ENCODE measurements around the gene PEX14.

Gene PEX14

DNA sequence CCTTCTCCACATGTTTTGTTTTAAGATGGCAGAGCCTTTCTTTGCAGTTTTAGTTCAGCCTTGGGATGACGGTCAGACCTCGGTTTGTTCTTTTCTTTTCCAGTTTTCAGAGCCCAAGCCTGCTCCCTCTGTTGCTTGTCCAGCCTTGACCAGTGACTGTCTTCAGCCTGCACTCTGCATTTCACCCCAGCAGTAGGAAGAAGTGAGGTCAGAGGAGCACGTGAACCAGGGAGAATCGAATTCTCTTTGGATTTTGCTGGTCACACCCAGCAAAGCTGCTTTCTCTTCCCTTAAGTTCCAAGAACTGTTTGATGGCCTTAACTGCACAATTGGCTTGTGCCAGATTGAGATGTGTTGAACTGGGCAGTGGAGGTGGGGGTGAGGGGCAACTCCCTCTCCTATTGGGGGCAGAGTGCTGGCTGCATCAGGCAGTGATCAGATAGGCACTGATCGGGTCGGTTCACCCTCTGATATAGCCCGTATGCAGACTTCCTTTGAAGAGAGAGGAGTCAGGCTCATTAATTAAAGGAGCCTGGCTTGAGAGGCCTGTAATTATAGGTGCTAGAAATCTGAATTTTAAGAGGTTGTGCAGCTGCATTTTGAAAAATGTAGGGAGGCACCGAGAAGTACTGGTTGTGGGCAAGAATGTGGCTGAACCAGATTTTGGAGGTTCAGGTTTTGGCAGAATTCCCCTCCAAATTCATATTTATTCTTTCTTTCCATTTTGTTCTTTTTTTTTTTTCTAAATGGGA lies 42.4 kb downstream of the PEX14 start:
- Mint-ChIP-seq H3K4me3 (no peak overlapping the region), H3K36me3 (peaks cover 32% of the 10 kb centered on the region), H3K9me3 (no peaks in the 10 kb centered on the region), H3K27me3 (no peaks in the 10 kb centered on the region), H3K27ac (peak overlapping the region; percentile 12), H3K4me1 (peaks cover 67% of the 10 kb centered on the region)
- no peak for ATAC-seq

DNA sequence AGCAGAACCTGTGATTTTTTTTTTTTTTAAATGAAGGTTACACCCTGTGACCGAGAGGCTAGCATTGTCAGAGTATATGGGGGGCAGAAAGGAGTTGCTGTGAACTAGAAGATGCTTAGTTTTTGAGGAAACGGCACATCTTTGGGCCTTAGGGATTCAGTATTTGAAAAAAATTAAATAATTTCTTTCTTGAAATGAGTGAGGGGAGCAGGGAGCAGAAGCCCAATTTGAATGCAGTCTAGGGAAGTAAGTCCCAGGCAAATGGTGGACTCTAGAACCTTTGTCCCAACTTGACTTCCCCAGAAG lies 42.9 kb downstream of the PEX14 start:
- Mint-ChIP-seq H3K27me3 (no peaks in the 10 kb centered on the region), H3K9me3 (no peaks in the 10 kb centered on the region), H3K4me3 (no peak overlapping the region), H3K4me1 (peaks cover 68% of the 10 kb centered on the region), H3K36me3 (peaks cover 32% of the 10 kb centered on the region), H3K27ac (peak overlapping the region; percentile 12)
- peak; percentile 58 for ATAC-seq

DNA sequence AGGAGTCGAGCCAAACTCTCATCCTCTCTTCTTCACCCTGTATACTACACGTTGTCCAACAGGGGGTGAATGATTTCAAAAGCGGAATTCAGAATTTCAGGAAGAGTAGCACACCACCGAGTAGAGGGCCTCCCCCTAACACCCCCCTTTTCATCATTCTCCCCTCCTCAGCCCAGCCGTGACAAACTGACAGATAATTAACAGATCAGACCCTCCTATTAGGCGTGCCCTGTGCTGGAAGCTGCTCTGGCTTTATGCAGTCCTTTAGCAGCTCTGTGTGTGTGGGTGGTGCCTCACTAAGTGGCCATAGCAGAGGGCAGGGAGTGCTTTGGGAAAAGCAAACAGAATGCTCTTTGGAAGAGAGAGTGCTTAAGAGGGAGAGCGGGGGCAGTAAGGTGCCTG lies 44.3 kb downstream of the PEX14 start:
- H3K27ac Mint-ChIP-seq, result no peak overlapping the region
- H3K4me3 Mint-ChIP-seq, result no peak overlapping the region
- peaks cover 57% of the 10 kb centered on the region for H3K4me1 Mint-ChIP-seq
- no peaks in the 10 kb centered on the region for H3K27me3 Mint-ChIP-seq
- H3K9me3 Mint-ChIP-seq, result no peaks in the 10 kb centered on the region
- peaks cover 35% of the 10 kb centered on the region for H3K36me3 Mint-ChIP-seq
- no peak for ATAC-seq

DNA sequence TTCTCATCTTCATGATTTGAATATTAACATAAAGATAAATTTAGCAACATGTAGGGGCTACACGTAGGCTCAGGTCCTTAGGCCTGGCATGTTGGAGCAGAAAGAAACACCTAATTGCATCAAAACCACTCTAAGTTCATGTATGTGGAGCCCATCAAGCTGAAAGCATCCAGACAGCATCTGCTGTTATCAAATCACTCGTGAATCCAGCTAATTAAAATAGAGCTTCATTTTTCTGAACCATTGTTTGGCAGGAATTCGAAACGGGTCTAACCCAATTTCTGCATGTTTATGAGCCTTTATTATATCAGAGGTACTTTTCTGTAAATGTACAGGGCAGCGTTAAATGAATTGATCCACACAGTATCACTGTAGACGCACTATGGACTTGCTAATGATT lies 45.7 kb downstream of the PEX14 start:
- H3K27ac Mint-ChIP-seq, result peak overlapping the region; percentile 48
- no peaks in the 10 kb centered on the region for H3K9me3 Mint-ChIP-seq
- no peak overlapping the region for H3K4me3 Mint-ChIP-seq
- ATAC-seq, result no peak
- no peaks in the 10 kb centered on the region for H3K27me3 Mint-ChIP-seq
- peaks cover 38% of the 10 kb centered on the region for H3K36me3 Mint-ChIP-seq
- H3K4me1 Mint-ChIP-seq, result peaks cover 50% of the 10 kb centered on the region

DNA sequence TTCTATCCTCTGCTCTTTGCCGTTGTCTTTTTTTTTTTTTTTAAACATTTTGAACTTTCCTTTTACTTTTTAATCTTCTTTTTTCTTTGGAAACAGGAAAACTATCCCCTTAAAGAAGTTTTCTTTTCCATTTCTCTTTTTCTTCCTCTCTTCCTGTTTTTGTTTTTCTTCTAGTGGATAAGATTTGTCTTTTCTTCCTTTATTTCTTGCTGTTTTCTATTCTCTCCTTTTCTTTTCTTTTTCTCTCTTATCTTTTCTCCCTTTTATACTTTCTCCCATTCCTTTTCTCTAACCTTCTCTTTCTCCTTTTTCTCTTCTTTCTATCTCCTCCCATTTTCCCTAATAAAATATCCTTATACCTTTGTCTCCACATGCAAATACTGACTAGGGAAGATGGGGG lies 46.2 kb downstream of the PEX14 start:
- H3K9me3 Mint-ChIP-seq, result no peaks in the 10 kb centered on the region
- H3K36me3 Mint-ChIP-seq, result peaks cover 38% of the 10 kb centered on the region
- ATAC-seq, result no peak
- H3K27me3 Mint-ChIP-seq, result no peaks in the 10 kb centered on the region
- peaks cover 45% of the 10 kb centered on the region for H3K4me1 Mint-ChIP-seq
- no peak overlapping the region for H3K4me3 Mint-ChIP-seq
- H3K27ac Mint-ChIP-seq, result peak overlapping the region; percentile 48

DNA sequence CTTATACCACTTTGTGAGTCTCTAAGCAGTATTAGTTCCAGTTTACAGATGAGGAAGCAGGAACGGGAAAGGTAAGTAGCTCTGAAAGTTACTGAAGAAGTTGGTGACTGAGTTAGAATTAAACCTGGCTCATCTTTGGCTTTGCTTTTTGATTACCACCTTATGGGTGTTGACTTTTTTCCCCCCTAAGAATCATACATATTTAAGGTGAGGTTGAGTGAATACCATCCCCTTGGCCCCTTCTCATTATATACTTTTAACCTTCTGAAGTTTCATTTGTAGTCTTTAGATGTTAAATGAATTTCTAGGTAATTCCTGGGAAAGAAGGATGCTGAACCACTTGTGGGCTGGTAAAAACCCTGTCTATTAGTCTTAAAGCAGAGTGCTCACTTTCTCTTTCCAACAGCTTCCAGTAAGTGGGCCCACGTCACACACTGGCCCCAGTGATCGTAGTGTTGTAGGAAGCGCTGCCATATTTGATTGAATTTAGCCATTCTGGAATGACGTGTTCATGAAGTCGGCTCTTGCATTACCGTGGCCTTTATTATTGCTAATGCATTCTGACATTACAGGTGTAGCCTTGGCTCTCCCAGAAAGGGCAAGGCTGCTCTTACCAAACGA lies 46.9 kb downstream of the PEX14 start:
- peak overlapping the region; percentile 48 for H3K27ac Mint-ChIP-seq
- ATAC-seq, result no peak
- no peaks in the 10 kb centered on the region for H3K9me3 Mint-ChIP-seq
- H3K36me3 Mint-ChIP-seq, result peaks cover 38% of the 10 kb centered on the region
- no peaks in the 10 kb centered on the region for H3K27me3 Mint-ChIP-seq
- peaks cover 41% of the 10 kb centered on the region for H3K4me1 Mint-ChIP-seq
- H3K4me3 Mint-ChIP-seq, result no peak overlapping the region

DNA sequence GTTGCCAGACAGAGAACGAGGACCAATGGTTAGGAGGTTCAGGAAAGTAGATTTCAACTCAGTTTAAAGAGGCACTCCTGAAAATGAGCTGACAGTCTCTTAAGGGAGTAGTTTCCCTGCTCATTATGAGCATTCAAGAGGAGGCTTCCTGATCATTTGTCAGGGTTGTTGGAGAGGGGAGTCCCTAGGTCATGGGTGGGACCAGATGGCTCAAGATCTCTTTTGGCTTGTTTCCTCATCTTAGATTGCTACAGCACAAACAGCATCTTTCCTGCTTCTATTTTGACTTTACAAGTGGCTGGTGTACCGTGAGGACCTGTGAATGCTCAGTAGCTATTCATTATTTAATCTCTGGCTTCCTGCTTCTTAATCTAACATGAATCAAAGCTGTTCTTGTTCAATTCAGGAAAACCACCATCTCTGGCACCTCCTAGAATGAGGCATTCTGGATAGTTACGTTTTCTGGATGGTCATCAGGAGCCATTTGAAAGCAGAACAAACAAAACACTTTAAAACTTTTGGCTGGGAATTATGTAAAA lies 47.6 kb downstream of the PEX14 start:
- Mint-ChIP-seq H3K4me3 (no peak overlapping the region), H3K9me3 (no peaks in the 10 kb centered on the region), H3K27me3 (no peaks in the 10 kb centered on the region), H3K36me3 (peaks cover 33% of the 10 kb centered on the region), H3K27ac (no peak overlapping the region), H3K4me1 (peaks cover 34% of the 10 kb centered on the region)
- ATAC-seq, result no peak

DNA sequence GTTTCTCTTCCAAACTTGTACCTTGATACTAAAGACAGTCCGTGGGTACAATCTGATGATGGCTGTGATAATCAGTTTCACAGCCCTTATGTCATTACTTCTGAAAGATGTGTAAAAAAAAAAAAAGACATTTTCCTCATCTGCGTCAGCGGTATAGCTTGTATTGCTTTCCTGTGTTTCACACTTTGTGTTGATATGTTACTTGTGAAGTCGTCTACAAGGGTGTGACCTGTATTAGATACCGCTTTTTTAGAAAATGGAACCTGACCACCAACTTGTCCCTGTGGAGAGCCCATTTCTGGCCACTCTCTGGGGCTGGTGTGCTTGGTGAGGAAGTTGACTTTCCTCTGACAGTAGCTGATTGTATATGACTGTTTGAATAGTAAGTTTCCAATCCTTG lies 50.5 kb downstream of the PEX14 start:
- H3K27me3 Mint-ChIP-seq, result no peaks in the 10 kb centered on the region
- no peak overlapping the region for H3K4me3 Mint-ChIP-seq
- H3K27ac Mint-ChIP-seq, result no peak overlapping the region
- H3K9me3 Mint-ChIP-seq, result no peaks in the 10 kb centered on the region
- ATAC-seq, result no peak
- H3K4me1 Mint-ChIP-seq, result peaks cover 30% of the 10 kb centered on the region
- H3K36me3 Mint-ChIP-seq, result peaks cover 26% of the 10 kb centered on the region

DNA sequence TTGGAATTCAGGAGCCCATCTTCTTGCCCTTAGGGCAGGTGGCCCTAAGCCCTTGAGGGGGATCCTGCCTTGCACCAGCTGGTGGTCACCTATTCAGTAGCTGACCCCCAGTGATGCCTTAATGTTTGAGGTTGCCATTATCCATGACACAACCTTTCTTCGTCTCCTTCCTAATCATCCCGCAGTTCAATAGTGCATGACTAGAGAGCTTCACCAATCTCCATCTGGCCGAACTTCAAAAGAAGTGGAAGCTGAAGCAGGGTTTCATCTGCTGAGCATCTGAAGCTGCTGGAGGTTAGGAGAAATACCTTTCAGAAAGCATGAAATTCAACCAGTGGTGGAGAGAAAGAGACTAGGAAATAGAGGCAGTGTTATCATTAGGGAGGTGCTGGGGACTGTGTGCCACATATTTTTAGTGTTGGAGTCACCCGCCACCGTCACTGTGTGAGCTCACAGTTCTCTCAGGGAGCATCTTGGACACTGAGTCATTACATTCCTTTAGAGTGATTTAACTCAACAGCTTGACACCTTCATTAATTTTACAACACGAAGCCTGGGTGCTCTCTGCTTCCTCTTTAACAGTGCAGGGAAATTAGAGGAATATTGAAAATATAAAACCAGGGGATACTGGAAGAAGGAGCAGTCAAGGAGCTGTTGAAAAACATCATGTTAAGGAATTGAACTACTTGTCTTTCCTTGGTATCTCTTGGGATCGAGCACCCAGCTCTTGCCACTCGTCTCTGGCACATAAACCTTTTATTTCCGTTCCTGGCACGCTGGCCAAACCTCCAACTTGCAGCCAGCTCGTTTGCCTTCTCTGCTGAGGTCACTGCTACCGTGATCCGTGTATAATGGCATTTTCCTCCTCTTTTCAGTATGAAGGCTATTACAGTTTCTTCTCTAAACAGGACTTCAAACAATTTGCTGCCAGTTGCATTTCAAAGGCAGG lies 53.6 kb downstream of the PEX14 start:
- Mint-ChIP-seq H3K4me1 (peaks cover 17% of the 10 kb centered on the region), H3K27me3 (no peaks in the 10 kb centered on the region), H3K27ac (no peak overlapping the region), H3K4me3 (no peak overlapping the region), H3K36me3 (peaks cover 18% of the 10 kb centered on the region), H3K9me3 (no peaks in the 10 kb centered on the region)
- ATAC-seq, result no peak

DNA sequence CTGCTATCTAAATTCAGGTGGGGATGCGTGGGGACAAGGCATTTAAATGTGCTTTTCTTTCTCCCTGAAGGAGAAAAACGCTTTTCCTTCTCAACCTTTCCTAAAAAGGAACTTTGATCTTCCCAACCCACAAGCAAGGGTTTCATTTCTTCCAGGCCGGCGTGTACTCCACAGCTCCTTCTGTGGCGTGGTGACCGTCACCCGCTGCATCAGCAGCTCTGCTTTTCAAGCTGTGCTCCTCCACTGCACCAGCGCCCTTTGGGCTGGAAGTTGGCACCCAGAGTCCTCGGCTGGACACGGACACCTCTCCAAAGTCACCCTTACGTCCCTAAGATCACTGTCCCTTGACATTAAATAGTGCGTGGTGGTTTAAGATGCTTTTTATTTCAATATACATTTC lies 54.3 kb downstream of the PEX14 start:
- no peaks in the 10 kb centered on the region for H3K27me3 Mint-ChIP-seq
- H3K4me1 Mint-ChIP-seq, result peaks cover 14% of the 10 kb centered on the region
- no peak overlapping the region for H3K4me3 Mint-ChIP-seq
- peaks cover 14% of the 10 kb centered on the region for H3K36me3 Mint-ChIP-seq
- no peaks in the 10 kb centered on the region for H3K9me3 Mint-ChIP-seq
- no peak overlapping the region for H3K27ac Mint-ChIP-seq
- no peak for ATAC-seq

DNA sequence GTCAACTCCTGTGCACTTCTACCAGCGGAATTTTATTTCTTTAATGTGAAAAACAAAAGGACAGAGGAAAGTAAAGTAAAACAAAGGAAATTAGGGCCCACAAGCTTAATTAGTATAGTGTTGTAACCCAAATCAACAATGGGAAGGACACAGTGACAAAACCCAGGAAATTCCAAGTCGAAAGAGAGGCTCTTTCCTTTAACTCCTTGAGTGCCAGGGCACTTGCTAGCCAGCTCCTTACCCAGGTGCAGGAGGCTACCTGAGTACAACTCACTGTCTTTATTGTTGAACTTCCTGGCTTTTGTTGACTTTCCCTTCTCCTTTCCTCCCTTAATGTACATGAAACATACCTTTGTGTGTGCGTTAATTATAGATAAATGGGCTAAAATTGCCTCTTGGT lies 55.0 kb downstream of the PEX14 start:
- H3K9me3 Mint-ChIP-seq, result no peaks in the 10 kb centered on the region
- ATAC-seq, result no peak
- peaks cover 12% of the 10 kb centered on the region for H3K36me3 Mint-ChIP-seq
- H3K27me3 Mint-ChIP-seq, result no peaks in the 10 kb centered on the region
- no peak overlapping the region for H3K4me3 Mint-ChIP-seq
- H3K4me1 Mint-ChIP-seq, result peaks cover 17% of the 10 kb centered on the region
- H3K27ac Mint-ChIP-seq, result no peak overlapping the region

DNA sequence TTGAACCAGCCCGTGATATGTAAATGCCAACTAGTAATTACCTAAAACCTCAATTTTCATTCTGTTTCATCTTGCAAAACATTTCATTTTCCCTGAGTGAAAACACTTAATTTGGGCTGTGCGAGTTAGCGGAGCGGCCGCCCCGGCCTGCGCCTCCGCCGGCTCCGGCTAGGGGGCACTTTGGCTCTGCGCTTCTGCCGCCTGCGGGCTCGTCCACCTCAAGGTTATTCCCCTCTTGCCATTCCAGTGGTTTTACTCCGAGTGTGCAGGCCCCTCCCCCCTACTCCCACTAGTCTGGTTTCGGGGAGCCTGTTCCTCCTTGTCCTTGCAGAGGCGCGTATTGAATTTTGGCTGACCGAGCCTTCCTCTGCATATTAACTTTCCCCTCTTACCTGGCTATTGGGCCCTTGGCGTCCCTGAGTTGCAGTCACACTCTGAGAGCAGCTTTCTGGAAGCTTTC lies 55.6 kb downstream of the PEX14 start:
- Mint-ChIP-seq H3K27me3 (no peaks in the 10 kb centered on the region), H3K4me1 (peaks cover 17% of the 10 kb centered on the region), H3K4me3 (no peak overlapping the region), H3K9me3 (no peaks in the 10 kb centered on the region), H3K27ac (no peak overlapping the region), H3K36me3 (peaks cover 12% of the 10 kb centered on the region)
- no peak for ATAC-seq

DNA sequence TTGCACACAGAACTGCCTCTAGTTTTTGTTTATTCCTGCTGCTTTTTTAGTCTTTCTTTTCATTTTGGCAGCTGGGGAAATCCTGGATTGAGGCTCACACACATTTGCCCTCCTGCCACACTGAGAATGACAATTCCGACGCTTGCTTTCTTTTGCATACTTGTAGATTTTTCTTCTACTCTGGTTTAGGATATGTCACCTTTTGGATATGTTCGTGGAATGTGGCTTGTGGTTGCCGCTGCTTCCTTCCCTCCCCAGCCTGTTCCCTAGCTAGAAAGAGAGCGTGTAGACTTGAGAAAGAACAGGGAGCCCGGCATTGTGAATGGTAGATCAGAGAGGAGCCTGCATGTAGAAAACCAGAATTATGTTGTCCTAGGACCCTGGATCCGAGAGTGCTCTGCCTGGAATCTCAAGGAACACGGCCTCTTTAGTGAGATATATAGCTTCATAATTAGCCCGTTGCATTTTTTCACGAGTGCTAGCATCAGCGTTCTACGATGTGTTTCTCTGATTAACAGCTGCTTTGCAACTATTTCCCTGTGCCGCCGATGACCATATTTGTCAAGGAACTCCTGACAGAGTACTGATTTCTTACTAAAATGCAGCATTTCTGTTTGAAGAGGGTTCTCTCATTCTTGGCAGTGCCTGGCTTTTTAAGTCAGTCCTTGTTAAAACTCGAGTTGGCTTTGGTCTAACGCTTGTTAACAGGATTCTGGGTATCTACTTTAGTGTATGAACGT lies 56.2 kb downstream of the PEX14 start:
- Mint-ChIP-seq H3K27ac (no peak overlapping the region), H3K27me3 (no peaks in the 10 kb centered on the region), H3K9me3 (no peaks in the 10 kb centered on the region), H3K4me1 (peaks cover 17% of the 10 kb centered on the region), H3K36me3 (peaks cover 19% of the 10 kb centered on the region), H3K4me3 (no peak overlapping the region)
- no peak for ATAC-seq

DNA sequence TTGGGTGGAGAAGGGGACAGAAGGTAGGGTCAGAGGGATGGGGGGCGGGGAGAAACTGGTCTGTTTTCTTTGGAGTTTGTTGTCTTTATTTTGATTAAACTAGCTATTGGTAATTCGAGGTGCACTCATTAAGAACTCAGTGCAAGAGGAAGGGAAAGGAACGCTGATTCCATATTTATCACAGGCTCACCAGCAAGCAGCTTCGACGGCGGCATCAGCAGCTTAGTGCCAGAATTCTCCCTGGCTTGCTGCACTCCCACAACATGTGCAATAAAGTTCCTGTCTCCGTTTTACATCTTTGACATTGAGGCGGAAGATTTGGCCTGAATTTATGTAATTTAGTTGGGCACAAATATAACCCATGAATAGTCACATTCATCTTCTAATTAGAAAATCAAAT lies 57.6 kb downstream of the PEX14 start:
- Mint-ChIP-seq H3K9me3 (no peaks in the 10 kb centered on the region), H3K4me3 (no peak overlapping the region), H3K27ac (no peak overlapping the region), H3K27me3 (no peaks in the 10 kb centered on the region), H3K36me3 (peaks cover 27% of the 10 kb centered on the region), H3K4me1 (peaks cover 17% of the 10 kb centered on the region)
- no peak for ATAC-seq

DNA sequence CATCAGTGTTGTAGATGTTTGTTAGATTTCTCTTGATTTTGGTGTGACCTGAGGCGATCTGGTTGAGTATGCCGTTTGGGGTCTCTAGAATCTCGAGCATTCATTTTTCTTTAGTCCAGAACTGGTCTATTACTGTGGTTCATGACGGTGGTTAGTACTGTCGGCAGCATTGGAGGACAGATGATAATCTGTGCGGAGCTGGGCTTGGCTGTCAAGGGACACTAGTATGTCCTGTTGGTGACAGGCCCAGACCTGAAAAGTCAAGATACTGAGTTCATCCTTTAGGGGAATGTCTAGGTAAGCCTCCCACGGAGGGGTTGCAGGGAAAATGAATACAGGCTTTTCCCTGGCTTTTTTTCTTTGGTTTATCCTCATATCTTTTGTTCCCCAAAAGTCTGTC lies 59.8 kb downstream of the PEX14 start:
- no peak for ATAC-seq
- no peak overlapping the region for H3K4me3 Mint-ChIP-seq
- H3K27me3 Mint-ChIP-seq, result no peaks in the 10 kb centered on the region
- peaks cover 11% of the 10 kb centered on the region for H3K4me1 Mint-ChIP-seq
- no peak overlapping the region for H3K27ac Mint-ChIP-seq
- H3K36me3 Mint-ChIP-seq, result peaks cover 30% of the 10 kb centered on the region
- H3K9me3 Mint-ChIP-seq, result no peaks in the 10 kb centered on the region

All from stimulated activated memory B cell treated with anti-CD40 and anti-IgM and Interleukin-4, amounts not matched to agents 10 μg/mL and 1 μg/mL and 100 μg/mL, for 72 hours (primary cell).